HG02678 (cell line): ENCODE data around the gene ATE1.
"Not testable (repeated sequence)": the region's sequence is repeated elsewhere in the genome, so short reads cannot be mapped to it uniquely, and the experiment has no call there.

Experiments used
- ATAC-seq: cut with Tn5 transposase; IDR thresholded peaks from one replicate; pipeline ENCODE4 v1.9.1; 2021; ENCODE audit warnings: mild to moderate bottlenecking, moderate library complexity; ENCODE audit not compliant: unreplicated experiment

Gene ATE1

DNA sequence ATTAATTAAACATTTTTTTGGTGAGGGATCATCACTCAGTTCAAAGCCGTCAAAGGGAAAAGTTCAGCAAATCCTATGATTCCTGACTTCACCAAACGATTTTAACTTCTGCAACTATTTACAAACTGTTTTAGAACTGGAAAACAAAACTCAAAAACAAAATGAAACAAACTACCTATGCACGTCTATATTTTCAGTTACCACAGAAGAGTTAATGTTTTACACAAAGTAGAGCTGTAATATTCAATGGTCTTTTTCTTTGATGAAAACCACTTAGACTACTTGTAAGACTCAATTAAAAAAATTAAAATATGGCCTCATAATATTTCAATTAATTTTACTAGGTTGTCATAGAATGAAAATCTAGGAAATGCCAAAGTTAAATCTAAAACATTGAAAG is 131.5 kb downstream of the ATE1 start:
- peak; percentile 57 for ATAC-seq

DNA sequence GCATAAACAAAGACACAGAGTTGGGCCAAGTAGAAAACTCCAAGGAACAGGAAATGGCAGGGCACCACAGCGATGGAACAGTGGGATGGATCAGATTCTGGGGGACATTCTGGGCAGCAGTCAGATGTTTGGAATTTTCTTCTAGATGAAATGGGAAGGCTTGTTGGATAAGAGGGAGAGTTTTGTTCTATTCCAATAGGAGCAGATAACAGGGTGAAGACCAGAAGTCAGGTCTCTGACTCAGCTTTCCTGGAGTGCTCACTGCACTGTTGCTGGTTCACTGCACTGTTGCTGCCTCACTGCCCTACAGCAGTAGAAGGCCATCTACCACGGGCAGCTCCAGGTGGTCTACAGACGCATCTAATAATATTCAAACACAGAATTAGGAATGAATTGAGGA is 135.6 kb downstream of the ATE1 start:
- no peak for ATAC-seq

DNA sequence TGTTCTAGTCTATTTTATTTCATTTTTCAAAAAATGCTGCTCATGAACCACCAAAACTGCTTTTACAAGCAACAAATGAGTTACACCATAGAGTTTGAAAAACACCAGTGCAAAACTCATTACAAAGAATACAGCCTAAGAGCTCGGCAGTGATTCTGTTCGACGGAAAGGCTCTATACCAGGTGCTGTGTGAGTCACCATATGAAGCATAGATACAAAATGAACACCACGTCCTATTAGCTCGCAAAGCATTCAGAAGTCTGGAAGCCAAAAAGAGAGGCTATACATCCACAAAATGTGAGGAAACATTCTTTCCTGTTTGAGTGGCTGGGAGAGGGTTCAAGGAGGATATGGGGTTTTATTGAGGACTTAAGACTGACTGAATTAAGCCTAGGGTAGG is 136.1 kb downstream of the ATE1 start:
- no peak for ATAC-seq

DNA sequence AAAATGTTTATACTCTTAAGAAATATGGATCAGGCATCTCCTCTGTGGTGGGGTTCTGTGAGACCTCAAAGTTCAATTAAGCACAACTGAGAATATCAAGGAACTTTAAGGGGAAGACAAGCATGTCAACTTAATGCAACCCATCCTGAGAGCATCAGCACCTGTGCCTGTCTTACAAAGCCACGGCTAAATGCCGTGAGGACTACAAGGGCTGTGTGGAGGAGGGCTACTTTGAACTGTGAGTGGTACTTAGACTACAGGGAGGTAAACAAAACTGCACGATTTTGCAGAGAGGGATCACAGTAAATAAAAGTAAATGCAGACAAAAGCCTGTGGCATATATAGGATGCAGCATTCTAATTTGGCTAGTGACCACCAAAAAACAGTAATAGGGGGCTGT is 139.1 kb downstream of the ATE1 start:
- ATAC-seq: no peak

DNA sequence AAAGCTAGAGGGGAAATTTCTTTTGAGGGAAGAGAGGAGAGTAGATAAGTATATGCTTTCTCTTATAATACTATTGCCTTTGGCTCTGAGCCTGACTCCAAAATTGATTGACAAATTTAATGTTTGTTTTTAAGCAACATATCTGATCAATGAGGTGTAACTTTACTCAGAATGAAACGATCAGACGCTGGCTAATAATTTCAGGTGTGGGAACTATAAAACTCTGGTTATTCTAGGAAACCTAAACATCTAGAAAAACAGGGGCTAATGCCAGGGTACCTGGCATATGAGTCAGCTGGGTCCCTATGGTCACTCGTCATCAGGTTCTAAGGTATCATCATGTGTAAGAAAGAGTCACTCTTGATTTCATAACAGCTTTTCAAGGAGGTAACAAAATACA is 139.7 kb downstream of the ATE1 start:
- ATAC-seq: no peak

DNA sequence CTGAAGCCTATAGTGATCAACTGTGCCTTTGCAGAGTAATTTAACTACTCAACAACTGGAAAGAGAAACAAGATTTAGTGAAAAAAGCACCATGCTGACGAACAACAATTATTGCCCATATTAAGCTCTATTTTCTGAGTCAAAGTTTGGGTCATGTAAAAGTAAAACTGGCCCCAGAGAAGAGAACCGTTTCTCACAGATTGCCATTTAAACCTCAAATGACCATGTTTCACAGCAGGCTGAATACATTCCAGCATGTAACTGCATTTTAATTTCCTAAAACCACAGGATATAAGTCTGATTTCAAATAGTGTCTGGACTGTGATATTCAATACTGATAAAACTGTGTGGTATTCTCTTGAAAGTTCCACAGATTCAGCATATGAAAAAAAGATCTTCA is 140.7 kb downstream of the ATE1 start:
- no peak for ATAC-seq

DNA sequence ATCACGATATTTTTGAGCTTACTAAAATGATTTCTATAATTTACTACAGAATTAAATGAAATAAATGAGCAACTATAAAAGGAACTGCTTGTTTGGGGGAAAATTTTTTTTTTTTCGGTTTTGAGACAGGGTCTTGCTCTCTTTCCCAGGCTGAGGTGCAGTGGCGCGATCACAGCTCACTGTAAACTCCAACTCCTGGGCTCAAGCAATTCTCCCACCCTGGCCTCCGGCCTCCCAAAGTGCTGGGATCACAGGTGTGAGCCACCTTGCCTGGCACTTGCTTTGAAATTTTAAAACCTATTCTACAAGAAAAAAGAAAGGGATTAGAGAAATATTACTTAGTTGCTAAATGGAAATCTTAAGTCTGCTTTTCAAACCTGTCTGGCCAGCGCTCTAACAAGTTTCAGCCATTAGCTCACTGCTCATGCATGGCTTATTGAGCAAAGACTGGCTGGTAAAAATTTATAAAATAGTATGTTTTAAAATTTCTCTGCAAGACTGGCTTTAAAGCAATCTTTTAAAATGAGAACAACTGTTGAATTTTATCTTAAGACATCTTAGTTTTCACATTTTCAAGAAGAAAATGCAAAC is 144.0 kb downstream of the ATE1 start:
- no peak for ATAC-seq

DNA sequence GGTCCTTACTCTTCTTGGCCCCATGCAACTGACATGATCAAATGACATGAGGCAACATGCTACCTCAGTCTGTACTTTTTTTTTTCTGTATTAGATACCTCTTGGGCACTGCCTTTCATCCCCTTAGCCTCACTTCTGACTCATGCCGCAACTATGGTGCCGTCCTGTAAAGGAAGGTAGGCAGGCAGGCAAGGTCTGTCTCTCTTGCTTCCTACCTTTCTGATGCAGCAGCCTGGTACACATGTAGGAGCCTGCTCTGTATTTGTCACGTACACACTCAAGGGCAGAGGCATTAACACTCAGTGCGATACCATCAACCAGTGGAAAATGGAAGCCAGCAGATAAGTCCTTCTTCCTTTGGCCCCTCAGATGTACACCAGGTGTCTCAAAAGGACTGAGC is 146.7 kb downstream of the ATE1 start:
- ATAC-seq: no peak

DNA sequence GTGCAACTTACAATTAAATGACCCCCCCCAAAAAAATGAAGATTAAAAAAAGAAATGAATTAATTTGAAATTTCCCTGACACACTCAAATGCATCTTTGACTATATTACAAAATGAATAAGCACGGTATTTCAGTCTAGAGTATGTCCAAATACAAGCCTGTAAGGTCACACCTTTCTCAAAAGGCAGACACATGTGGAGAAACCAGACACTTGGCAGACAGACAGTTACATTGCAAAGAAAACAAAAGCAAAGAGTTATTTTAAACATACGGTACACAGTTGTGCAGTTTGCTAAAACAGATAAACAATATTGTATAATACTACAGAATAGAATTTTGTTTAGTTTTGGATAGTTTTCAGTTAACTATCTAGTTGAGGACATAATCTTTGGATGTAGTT is 153.0 kb downstream of the ATE1 start:
- no peak for ATAC-seq

DNA sequence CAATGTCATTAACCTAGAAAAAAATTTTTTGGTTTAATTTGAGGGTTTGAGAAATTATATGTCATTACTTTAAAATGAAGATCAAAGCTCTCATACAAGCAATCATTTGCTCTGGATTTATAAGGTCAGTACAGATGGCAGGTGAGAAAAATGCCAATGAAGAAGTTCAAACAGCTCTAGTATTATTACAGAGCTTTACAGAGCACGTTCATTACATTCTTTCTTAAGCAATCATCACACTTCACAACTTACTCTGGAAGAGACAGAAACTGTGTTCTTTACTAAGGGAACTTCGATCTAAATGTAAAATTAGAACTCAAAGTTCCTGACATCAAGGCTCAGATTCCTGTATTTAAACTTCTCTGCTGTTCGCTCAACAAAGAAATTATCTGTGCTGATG is 153.4 kb downstream of the ATE1 start:
- no peak for ATAC-seq

DNA sequence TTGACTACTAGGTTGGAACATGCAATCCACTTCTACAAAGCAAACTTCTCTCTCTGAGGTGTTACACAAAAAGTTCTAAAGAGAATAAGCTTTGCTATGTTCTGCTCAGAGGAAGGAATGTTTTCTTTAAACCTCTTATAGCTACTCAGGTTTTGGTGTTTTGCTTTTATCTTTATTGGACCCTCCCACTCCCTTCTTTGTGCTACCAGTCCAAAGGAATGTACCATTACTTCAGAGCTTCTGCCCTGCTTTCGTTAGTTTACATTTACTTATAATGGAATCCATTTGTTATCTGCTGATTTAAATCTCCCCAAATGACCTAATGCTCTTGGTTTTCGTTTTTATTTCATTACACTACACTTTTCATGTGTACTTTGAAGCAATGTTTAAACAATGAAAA is 154.9 kb downstream of the ATE1 start:
- ATAC-seq: no peak

DNA sequence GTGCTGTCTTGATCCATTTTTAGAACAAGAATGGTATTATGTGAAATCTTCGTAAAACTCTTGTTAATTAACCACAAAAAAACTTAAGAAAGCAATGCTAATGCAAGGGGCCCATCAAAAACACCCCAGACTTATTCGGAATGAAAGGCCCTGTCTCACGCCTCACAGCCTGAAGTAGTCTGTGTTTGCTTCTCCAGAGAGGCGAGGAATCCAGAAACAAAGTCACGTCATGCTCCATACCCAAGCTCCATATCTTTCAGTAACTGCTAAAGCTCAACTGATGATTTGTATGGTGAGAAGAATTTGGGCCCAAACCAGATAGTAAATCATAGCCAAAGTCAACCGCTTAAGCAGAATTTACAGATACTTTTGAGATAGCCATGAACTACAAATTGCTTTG is 155.4 kb downstream of the ATE1 start:
- ATAC-seq: no peak

DNA sequence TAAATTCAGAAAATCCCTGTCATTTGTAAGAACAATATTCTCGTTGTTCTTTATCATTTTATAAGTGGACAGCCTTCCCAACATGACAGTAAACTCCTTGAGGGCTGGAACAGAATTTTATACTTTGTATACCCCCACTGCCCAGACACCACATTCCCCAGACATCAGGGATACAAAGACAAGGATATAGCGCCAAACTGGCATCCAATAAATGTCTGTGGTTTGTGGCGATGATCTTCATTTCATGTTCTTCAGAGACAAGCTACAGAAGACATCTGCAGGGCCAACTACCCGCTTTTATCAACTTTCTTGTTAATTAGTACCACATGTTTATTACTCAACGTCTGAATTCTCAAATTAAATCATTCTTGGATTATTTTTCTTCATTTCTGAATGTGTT is 155.9 kb downstream of the ATE1 start:
- no peak for ATAC-seq

DNA sequence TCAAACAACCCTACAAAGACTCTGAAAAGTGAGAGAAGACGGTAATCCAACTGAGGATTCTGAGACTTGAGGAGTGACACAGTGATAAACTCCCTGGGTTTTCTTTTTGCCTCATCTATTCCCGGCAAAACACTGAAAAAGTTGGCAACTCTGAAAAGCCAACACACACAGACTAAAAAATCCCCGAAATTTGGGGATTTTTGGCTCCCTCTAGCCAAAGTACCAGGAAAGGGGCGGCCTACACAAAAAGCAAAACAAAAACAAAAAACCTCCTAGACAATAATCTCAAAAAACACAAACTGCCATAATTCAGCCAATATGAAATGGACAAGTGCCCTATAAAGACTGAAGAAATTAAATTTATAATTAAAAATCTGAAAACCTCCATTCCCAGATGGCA is 161.4 kb downstream of the ATE1 start:
- no peak for ATAC-seq

DNA sequence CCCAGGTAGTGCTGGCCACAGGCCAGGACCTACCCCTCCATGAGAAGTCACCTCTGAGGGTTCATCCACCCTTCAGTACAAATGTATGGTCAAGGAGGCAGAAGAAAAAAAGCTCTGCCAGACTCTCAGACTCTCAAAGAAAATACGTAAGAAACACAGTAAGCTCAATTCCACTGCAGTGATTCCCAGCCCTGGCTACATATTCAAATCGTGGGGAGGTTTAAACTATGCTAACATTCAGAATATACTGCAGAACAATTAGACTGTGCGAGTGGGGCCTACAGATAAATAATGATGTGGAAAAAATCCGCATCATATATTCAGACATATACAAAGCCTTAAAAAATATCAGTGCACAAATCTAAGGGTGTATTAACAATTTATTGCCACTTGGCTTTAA is 162.6 kb downstream of the ATE1 start:
- no peak for ATAC-seq

DNA sequence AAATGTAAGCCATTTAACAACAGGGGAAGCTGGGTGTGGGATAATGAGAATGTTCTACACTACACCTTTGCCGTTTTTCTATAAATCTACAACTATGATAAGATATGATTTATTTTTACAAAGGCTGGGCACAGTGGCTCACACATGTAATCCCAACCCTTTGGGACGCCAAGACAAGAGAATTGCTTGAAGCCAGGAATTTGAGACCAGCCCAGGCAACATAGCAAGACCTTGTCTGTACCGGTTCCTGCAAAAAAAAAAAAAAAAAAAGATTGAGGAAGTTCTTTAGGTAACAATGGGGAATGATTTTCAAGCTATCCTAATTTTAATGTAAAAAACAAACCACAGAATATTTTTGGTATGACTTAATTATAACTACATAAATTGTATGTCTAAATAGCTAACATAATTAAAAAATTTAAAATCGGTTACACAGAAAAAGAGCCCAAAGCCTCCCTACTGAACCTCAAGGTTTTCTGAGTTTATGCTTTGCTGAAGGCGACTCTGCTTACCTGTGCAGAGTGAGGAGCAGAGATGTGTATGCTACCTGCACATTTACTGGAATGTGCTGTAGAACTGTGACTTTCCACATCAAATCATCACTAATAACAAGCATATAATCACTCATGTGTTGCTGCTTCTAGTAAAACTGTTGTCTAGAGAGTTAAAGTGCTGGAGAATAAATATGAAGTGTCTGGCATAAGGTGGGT is 163.4 kb downstream of the ATE1 start:
- no peak for ATAC-seq

DNA sequence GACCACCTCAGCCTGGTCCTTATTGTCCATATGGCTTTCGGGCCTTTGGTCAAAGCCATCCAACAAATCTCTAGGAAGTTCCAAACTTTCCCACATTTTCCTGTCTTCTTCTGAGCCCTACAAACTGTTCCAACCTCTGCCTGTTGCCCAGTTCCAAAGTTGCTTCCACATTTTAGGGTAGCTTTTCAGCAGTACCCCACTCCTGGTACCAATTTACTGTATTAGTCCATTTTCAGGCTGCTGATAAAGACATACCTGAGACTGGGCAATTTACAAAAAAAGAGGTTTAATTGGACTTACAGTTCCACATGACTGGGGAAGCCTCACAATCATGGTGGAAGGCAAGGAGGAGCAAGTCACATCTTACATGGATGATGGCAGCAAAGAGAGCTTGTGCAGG is 170.6 kb downstream of the ATE1 start:
- not testable (repeated sequence) for ATAC-seq

DNA sequence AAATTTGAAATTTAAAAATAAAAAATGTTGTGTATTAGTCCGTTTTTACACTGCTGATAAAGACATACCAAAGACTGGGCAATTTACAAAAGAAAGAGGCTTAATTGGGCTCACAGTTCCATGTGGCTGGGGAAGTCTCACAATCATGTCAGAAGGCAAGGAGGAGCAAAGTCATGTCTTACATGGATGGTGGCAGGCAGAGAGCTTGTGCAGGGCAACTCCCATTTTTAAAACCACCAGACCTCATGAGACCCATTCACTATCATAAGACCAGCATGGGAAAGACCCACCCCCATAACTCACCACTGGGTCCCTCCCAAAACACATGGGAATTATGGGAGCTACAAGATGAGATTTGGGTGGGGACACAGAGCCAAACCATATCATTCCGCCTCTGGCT is 172.3 kb downstream of the ATE1 start:
- not testable (repeated sequence) for ATAC-seq

DNA sequence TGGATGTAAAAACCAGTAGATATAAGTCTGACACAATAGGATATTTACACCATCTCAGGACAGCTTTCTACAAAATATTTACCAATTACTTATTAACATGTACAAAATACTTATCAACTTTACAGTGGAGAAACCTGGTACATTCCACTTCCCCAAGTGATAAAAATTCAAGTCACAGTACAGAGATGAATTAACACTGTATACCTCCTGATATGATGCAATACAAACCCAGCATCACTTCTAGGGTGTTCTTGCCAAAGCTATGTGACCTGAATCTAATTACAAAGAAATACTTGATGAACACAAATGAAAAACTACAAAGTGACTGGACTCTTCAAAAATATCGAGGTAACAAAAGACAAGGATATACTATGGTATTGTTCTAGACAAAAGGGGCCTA is 173.2 kb downstream of the ATE1 start:
- no peak for ATAC-seq

DNA sequence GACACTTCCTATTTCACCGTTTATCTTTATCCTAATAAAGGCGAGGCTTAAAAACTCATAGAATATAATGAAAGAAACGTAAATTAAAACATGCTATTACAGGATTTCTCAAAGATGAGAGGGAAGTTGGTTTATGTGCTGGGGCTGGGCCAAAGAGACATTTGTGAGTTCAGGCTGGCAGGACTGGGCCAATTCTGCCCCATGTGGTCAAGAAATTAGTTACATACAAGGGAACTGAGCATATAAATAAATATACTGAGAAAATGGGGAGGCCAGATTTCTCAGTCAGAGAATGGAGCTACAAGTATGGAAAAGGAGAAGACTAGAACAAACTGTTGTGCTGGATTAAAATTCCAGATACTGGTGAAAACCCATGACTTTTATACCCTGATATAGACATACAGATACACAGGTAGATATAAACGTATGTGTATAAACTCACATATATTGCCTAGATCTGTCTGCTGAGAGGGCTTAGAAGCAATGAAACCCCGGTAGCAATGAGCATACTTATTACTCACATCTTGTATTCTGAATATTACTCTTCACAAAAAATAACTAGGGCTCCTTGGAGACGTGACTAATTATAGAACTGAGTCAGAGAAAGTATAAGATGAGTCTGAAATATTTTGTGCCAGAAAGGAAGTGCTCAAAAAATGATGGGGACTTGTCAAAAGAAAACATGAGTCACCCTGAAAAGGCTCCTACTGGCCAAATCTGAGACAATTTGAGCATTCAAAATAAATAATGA is 173.9 kb downstream of the ATE1 start:
- ATAC-seq: peak; percentile 75

DNA sequence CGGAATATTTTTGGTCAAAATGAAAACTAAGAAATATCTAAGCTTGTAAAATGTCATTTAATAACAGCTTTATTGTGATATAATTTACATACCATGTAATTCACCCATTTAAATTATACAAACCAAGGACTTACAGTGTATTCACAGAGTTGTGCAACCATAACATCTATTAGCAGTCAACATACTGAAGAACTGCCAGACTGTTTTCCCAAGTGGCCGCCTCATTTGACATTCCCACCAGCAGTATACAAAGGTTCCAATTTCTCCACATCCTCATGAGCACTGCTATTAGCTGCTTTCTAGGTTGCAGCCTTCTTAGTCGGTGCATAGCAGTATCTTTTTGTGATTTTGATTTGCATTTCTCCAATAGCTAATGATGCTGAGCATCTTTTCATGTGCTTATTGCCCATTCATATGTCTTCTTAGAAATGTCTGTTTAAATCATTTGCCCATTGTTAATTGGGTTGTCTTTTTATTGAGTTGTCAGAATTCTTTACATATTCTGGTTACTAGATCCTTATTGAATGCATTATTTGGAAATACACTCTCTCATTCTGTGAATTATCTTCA is 176.6 kb downstream of the ATE1 start:
- ATAC-seq: no peak

DNA sequence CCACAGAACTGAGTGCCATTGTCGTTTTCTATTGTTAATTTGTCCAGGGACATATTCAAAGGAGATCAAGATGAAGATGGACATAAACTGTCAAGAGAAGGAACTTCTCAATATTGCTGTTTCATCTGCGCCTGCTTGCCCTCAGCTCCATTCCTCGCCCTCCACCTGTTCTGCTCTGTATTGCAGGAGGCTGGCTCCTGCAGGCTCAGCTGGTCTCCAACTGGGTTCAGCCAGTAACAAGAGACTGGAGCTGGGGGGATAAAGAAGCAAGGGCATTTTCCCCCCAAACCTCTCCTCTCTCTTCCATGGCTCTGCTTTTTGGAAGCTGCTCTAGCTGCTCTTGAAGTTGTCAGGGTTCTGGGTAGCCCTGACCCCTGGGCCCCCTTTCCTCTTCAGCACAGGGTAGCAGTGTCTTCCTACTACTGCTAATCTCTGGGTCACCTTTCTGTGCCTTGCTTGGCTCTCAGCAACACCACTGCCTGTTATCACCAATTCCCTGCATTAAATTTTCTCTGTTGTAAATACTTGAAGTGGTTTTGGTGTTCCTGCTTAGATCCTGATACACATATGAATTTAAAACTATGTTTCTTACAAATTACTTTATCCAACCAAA is 180.6 kb downstream of the ATE1 start:
- no peak for ATAC-seq
